Activated naive CD8-positive, alpha-beta T cell treated with anti-CD3 and anti-CD28 coated beads, Interleukin-2, amount 50 U/mL, for 24 hours (primary cell): ENCODE data around the gene TSPAN32.
A peak's percentile ranks its signal among the peaks of the same experiment; 100 is the strongest.

ENCODE experiments used
- ATAC-seq: fragments of 150-1000 bp; cut with Tn5 transposase; one replicate; pipeline ENCODE4 v1.10.0; 2021
- DNase-seq: peaks from one replicate; pipeline ENCODE4 v3.0.0; 2021
- H3K27ac Mint-ChIP-seq: one replicate; pipeline ENCODE4 v1.8.0; 2021; ENCODE audit warnings: mild to moderate bottlenecking, mixed read lengths
- H3K27me3 Mint-ChIP-seq: one replicate; pipeline ENCODE4 v1.8.0; 2021; ENCODE audit warnings: mixed read lengths
- H3K36me3 Mint-ChIP-seq: one replicate; pipeline ENCODE4 v1.8.0; 2021; ENCODE audit warnings: low read depth, mixed read lengths
- H3K4me1 Mint-ChIP-seq: one replicate; pipeline ENCODE4 v1.8.0; 2021; ENCODE audit warnings: mixed read lengths
- H3K4me3 Mint-ChIP-seq: one replicate; pipeline ENCODE4 v1.8.0; 2021; ENCODE audit warnings: mild to moderate bottlenecking, moderate library complexity, mixed read lengths
- H3K9me3 Mint-ChIP-seq: one replicate; pipeline ENCODE4 v1.8.0; 2021; ENCODE audit warnings: mixed read lengths

TSPAN32 gene

GRCh38 chr11:2293531-2293971 is 8.3 kb upstream of the TSPAN32 start:
- H3K4me3 Mint-ChIP-seq, result no peak overlapping the region
- no peaks in the 10 kb centered on the region for H3K27me3 Mint-ChIP-seq
- no peak overlapping the region for H3K27ac Mint-ChIP-seq
- ATAC-seq (no peak), DNase-seq (peak; percentile 1)
- H3K9me3 Mint-ChIP-seq, result no peaks in the 10 kb centered on the region
- no peaks in the 10 kb centered on the region for H3K36me3 Mint-ChIP-seq
- peaks cover 16% of the 10 kb centered on the region for H3K4me1 Mint-ChIP-seq

- Mint-ChIP-seq H3K4me3 (no peak overlapping the region), H3K27ac (no peak overlapping the region), H3K4me1 (peaks cover 19% of the 10 kb centered on the region), H3K36me3 (no peaks in the 10 kb centered on the region), H3K9me3 (no peaks in the 10 kb centered on the region), H3K27me3 (no peaks in the 10 kb centered on the region)
- DNase-seq, result peak; percentile 2
- no peak for ATAC-seq
Observed at GRCh38 chr11:2293984-2294925, 7.6 kb upstream of the TSPAN32 start.

- ATAC-seq (no peak), DNase-seq (no peak)
- Mint-ChIP-seq H3K27ac (no peak overlapping the region), H3K4me1 (peaks cover 23% of the 10 kb centered on the region), H3K36me3 (no peaks in the 10 kb centered on the region), H3K27me3 (no peaks in the 10 kb centered on the region), H3K4me3 (no peak overlapping the region), H3K9me3 (no peaks in the 10 kb centered on the region)
Observed at GRCh38 chr11:2294926-2295290, 6.9 kb upstream of the TSPAN32 start.

- H3K4me3 Mint-ChIP-seq, result no peak overlapping the region
Observed at GRCh38 chr11:2295971-2296912, 5.6 kb upstream of the TSPAN32 start.

GRCh38 chr11:2296913-2297622 is 4.7 kb upstream of the TSPAN32 start:
- no peak for DNase-seq
- Mint-ChIP-seq H3K4me1 (peaks cover 35% of the 10 kb centered on the region), H3K4me3 (no peak overlapping the region), H3K9me3 (no peaks in the 10 kb centered on the region), H3K36me3 (no peaks in the 10 kb centered on the region), H3K27ac (no peak overlapping the region), H3K27me3 (no peaks in the 10 kb centered on the region)
- no peak for ATAC-seq

More at GRCh38 chr11:2295971-2296912, 5.6 kb upstream of the TSPAN32 start:
- H3K9me3 Mint-ChIP-seq, result no peaks in the 10 kb centered on the region
- H3K27ac Mint-ChIP-seq, result peak overlapping the region; percentile 31
- ATAC-seq (no peak), DNase-seq (peak; percentile 1)
- H3K27me3 Mint-ChIP-seq, result no peaks in the 10 kb centered on the region
- H3K4me1 Mint-ChIP-seq, result peaks cover 29% of the 10 kb centered on the region
- no peaks in the 10 kb centered on the region for H3K36me3 Mint-ChIP-seq

- Mint-ChIP-seq H3K4me1 (peaks cover 37% of the 10 kb centered on the region), H3K4me3 (no peak overlapping the region), H3K27ac (no peak overlapping the region), H3K9me3 (no peaks in the 10 kb centered on the region), H3K36me3 (no peaks in the 10 kb centered on the region), H3K27me3 (no peaks in the 10 kb centered on the region)
- no peak for ATAC-seq
- no peak for DNase-seq
Observed at GRCh38 chr11:2297623-2298030, 4.2 kb upstream of the TSPAN32 start.

GRCh38 chr11:2298131-2298794 is 3.5 kb upstream of the TSPAN32 start:
- peaks cover 42% of the 10 kb centered on the region for H3K4me1 Mint-ChIP-seq
- H3K27me3 Mint-ChIP-seq, result no peaks in the 10 kb centered on the region
- H3K9me3 Mint-ChIP-seq, result no peaks in the 10 kb centered on the region
- no peak overlapping the region for H3K4me3 Mint-ChIP-seq
- no peak for ATAC-seq
- no peaks in the 10 kb centered on the region for H3K36me3 Mint-ChIP-seq
- no peak for DNase-seq
- no peak overlapping the region for H3K27ac Mint-ChIP-seq

GRCh38 chr11:2298795-2299761 is 2.7 kb upstream of the TSPAN32 start:
- ATAC-seq (no peak), DNase-seq (peak; percentile 55)
- Mint-ChIP-seq H3K4me1 (peaks cover 45% of the 10 kb centered on the region), H3K27ac (no peak overlapping the region), H3K27me3 (no peaks in the 10 kb centered on the region), H3K9me3 (no peaks in the 10 kb centered on the region), H3K36me3 (no peaks in the 10 kb centered on the region), H3K4me3 (peak overlapping the region; percentile 53)

- no peaks in the 10 kb centered on the region for H3K9me3 Mint-ChIP-seq
- H3K27me3 Mint-ChIP-seq, result no peaks in the 10 kb centered on the region
- no peak overlapping the region for H3K4me3 Mint-ChIP-seq
- no peak for DNase-seq
- H3K4me1 Mint-ChIP-seq, result peaks cover 48% of the 10 kb centered on the region
- H3K27ac Mint-ChIP-seq, result no peak overlapping the region
- no peaks in the 10 kb centered on the region for H3K36me3 Mint-ChIP-seq
- no peak for ATAC-seq
Observed at GRCh38 chr11:2299773-2300172, 2.0 kb upstream of the TSPAN32 start.

- peak overlapping the region; percentile 92 for H3K27ac Mint-ChIP-seq
- H3K4me3 Mint-ChIP-seq, result peak overlapping the region; percentile 84
- H3K9me3 Mint-ChIP-seq, result no peaks in the 10 kb centered on the region
- no peak for ATAC-seq
- peak; percentile 20 for DNase-seq
- H3K36me3 Mint-ChIP-seq, result no peaks in the 10 kb centered on the region
- no peaks in the 10 kb centered on the region for H3K27me3 Mint-ChIP-seq
- peaks cover 50% of the 10 kb centered on the region for H3K4me1 Mint-ChIP-seq
Observed at GRCh38 chr11:2300290-2300935, 1.4 kb upstream of the TSPAN32 start.

- H3K4me3 Mint-ChIP-seq, result peak overlapping the region; percentile 84
- no peaks in the 10 kb centered on the region for H3K36me3 Mint-ChIP-seq
- no peaks in the 10 kb centered on the region for H3K27me3 Mint-ChIP-seq
- DNase-seq (peak; percentile 49), ATAC-seq (peak; percentile 17)
- peak overlapping the region; percentile 92 for H3K27ac Mint-ChIP-seq
- H3K4me1 Mint-ChIP-seq, result peaks cover 56% of the 10 kb centered on the region
- no peaks in the 10 kb centered on the region for H3K9me3 Mint-ChIP-seq
Observed at GRCh38 chr11:2300936-2301630, 730 bp upstream of the TSPAN32 start.

GRCh38 chr11:2302306-2302895 is 588 bp downstream of the TSPAN32 start:
- Mint-ChIP-seq H3K4me3 (peak overlapping the region; percentile 84), H3K9me3 (no peaks in the 10 kb centered on the region), H3K27me3 (no peaks in the 10 kb centered on the region), H3K4me1 (peaks cover 61% of the 10 kb centered on the region), H3K27ac (peak overlapping the region; percentile 92), H3K36me3 (no peaks in the 10 kb centered on the region)
- DNase-seq, result peak; percentile 48
- peak; percentile 25 for ATAC-seq
